Measurements from ENCODE around the gene DPF3.

The DPF3 gene

DNA sequence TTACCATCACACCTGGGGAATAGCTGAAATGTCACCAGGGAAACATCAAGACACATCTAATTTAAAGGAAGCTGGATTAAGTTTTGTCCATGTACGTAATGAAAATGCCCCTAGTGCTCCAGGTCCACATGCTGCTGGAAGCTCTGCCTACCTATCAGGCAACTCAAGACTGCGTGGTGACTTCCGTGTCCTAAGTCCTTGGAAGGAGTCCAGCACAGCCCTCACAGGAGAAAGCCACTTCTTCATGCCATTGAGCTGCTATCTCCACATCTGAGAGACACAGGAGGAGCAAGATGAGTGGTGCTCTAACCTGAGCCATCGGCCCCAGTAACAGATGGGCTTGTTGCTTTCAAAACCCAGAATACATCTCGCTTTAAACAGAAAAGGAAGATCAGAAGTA lies 316.4 kb downstream of the DPF3 start:
- in situ Hi-C loops (cut with HindIII; ENCODE audit: low sequenced_read_pairs): no loop called here

DNA sequence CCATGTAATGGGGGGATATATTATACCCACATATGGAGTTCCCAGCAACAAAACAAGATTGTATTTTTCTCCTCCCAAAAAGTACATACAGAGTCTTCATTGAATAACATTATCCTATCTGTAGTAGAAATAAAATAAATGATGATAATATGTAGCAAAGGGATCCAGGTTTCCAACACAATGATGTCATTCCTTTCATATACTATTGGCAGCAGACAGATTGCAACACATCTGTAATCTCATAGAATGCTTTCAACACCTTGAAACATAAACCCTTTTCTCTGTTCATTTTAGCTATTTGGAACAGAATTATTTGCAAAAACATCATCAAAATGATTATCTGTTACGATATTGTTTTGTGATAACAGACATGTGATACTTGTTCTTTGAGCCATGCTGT lies 317.6 kb downstream of the DPF3 start:
- in situ Hi-C loops (cut with HindIII; ENCODE audit: low sequenced_read_pairs): no loop called here

DNA sequence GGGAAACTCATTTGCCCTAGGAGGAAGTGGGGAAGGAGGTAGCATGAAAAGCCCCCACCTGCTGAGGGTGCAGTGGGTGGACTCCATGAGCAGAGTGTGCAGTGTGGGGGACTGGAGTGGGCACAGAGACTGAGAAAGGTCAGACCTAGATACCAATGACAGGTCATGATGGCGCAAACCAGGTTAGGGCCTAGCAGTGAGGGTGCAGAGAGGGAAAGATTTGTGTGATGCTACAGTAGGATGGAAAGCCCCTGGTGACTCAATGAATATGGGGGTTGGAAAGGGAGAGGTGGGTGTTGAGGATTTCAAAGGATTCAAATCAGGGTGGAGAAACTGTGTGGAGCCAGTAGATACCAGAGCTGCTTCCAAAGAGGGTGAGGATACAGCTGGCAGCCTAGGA lies 319.2 kb downstream of the DPF3 start:
- in situ Hi-C loops (cut with HindIII; ENCODE audit: low sequenced_read_pairs): no loop called here

DNA sequence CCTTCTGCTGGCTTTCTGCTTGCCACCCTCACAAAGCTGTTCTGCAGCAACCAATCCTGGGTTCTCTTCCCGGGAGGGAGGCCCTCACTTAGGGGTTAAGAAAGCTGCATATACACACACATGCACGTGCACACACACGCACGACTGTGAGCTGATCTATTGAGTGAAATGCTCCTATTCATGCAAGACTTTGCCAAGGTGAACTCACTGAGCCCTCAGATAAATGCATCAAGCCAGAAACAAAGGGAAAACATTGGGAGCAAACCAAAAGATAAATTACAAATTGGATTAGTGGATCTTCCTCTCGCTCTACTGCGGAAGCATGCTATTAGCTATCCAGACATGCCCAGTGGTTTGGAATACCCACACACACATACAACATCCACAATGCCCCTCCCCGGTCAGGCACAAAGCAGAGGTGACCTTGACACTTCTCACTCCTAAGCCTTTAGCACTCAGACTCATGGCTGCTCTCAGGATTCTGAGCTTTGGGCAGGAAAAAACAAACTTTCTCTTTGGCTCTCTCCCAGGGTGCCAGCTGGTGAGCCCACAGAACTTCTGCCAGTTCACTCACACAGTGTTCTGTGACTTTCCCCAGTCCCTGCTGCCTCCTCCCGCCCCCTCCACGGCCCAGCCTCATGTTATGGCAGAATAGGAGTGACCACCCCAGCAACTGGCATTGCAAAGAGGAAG lies 320.0 kb downstream of the DPF3 start:
- in situ Hi-C loops (cut with HindIII; ENCODE audit: low sequenced_read_pairs): no loop called here
